ENCODE data around the gene EPX.

The EPX gene

GRCh38 chr17:58231641-58232040, 39.1 kb downstream of the EPX start:
- no peak for DNase-seq

GRCh38 chr17:58232707-58233156, 40.2 kb downstream of the EPX start:
- no peak for DNase-seq

- DNase-seq, result no peak
These were observed 41.0 kb downstream of the EPX start for GRCh38 chr17:58233543-58233942.

GRCh38 chr17:58234512-58234911, 42.0 kb downstream of the EPX start:
- no peak for DNase-seq

- no peak for DNase-seq
These were observed 43.3 kb downstream of the EPX start for GRCh38 chr17:58235821-58236220.

- DNase-seq, result peak; percentile 21
These were observed 43.9 kb downstream of the EPX start for GRCh38 chr17:58236394-58236793.

- DNase-seq, result no peak
These were observed 45.7 kb downstream of the EPX start, which contains the start of gene LPO for GRCh38 chr17:58238147-58238634. Gene LPO, plus strand, starts transcription at chr17:58238584. Its CDS starts 4,396 bp downstream, at chr17:58242980.

GRCh38 chr17:58239987-58240386, 47.5 kb downstream of the EPX start:
- DNase-seq, result no peak

- DNase-seq, result no peak
These were observed 49.8 kb downstream of the EPX start for GRCh38 chr17:58242171-58242784.

- DNase-seq, result no peak
These were observed 52.4 kb downstream of the EPX start for GRCh38 chr17:58244963-58245362.

- DNase-seq, result no peak
These were observed 53.0 kb downstream of the EPX start for GRCh38 chr17:58245428-58246103.

GRCh38 chr17:58246104-58246740, 53.7 kb downstream of the EPX start:
- no peak for DNase-seq

- no peak for DNase-seq
These were observed 54.3 kb downstream of the EPX start for GRCh38 chr17:58246781-58247180.

- DNase-seq, result peak; percentile 27
These were observed 55.2 kb downstream of the EPX start for GRCh38 chr17:58247511-58248363.

GRCh38 chr17:58248955-58249269, 56.4 kb downstream of the EPX start:
- no peak for DNase-seq

- peak; percentile 80 for DNase-seq
These were observed 57.0 kb downstream of the EPX start for GRCh38 chr17:58249270-58250133.

- no peak for DNase-seq
These were observed 58.0 kb downstream of the EPX start for GRCh38 chr17:58250344-58251011.

GRCh38 chr17:58252141-58252540, 59.6 kb downstream of the EPX start:
- DNase-seq, result no peak

GRCh38 chr17:58253082-58253481, 60.6 kb downstream of the EPX start:
- no peak for DNase-seq

All from hematopoietic multipotent progenitor cell treated with erythropoietin and hydrocortisone succinate and interleukin-3 and kit ligand, for 4 days (in vitro differentiated cells).